Vagina (tissue), 2 donors: Measurements from ENCODE around the gene SLC22A23.

ENCODE experiments used
- CTCF ChIP-seq, 3 experiments: fragments of 450-650 bp in 2 of 3; fragments of 200-600 bp in 1 of 3; sonication (generic) in 1 of 3; IDR thresholded peaks; one replicate each; pipeline ENCODE4 v1.5.1; 2017 to 2019; ENCODE audit warnings: antibody characterized with exemption in 3 of 3, mild to moderate bottlenecking in 2 of 3, moderate library complexity in 2 of 3
- POLR2A ChIP-seq, 2 donors: fragments of 450-650 bp; IDR thresholded peaks; one replicate each; pipeline ENCODE4 v1.6.1; 2017; ENCODE audit warnings: antibody characterized with exemption in 2 of 2, mild to moderate bottlenecking in 2 of 2, moderate library complexity in 2 of 2

- TF ChIP-seq CTCF (IDR thresholded peaks at IDR 0.05) (no peak), POLR2A (IDR thresholded peaks at IDR 0.05) (no peak)
Measured at GRCh38 chr6:3500262-3501014, 43.6 kb upstream of the SLC22A23 start.
